IMR-90 (cell line): ENCODE measurements around the gene OPCML.

Experiments
- BHLHE40 ChIP-seq: fragments of 150-350 bp; IDR thresholded peaks from 2 replicates; pipeline ENCODE4 v1.6.1; 2016; ENCODE audit warnings: mild to moderate bottlenecking, low read depth, low read length
- FOS ChIP-seq: fragments of 150-350 bp; IDR thresholded peaks from 2 replicates; pipeline ENCODE4 v1.6.1; 2016; ENCODE audit warnings: low read depth, low read length
- MAFK ChIP-seq: IDR thresholded peaks from 2 replicates; pipeline ENCODE4 v1.6.1; 2012; ENCODE audit warnings: low read depth, low read length, improper control_type of control experiment
- MXI1 ChIP-seq: IDR thresholded peaks from 2 replicates; pipeline ENCODE4 v1.6.1; 2012; ENCODE audit warnings: low read depth, mild to moderate bottlenecking, low read length, moderate library complexity, borderline replicate concordance
- NFE2L2 ChIP-seq: fragments of 150-350 bp; IDR thresholded peaks from 2 replicates; pipeline ENCODE4 v1.6.1; 2016; ENCODE audit warnings: low read depth, mild to moderate bottlenecking, low read length
- POLR2A ChIP-seq: IDR thresholded peaks from 2 replicates; pipeline ENCODE4 v1.6.1; 2012; ENCODE audit warnings: mild to moderate bottlenecking, low read depth, low read length
- RCOR1 ChIP-seq: IDR thresholded peaks from 2 replicates; pipeline ENCODE4 v1.6.1; 2012; ENCODE audit warnings: mild to moderate bottlenecking, low read length, improper control_type of control experiment; ENCODE audit not compliant: insufficient replicate concordance
- RFX5 ChIP-seq: IDR thresholded peaks from 2 replicates; pipeline ENCODE4 v1.8.0; 2012; ENCODE audit warnings: low read depth, mild to moderate bottlenecking, low read length, moderate library complexity
- SMC3 ChIP-seq: fragments of 150-350 bp; IDR thresholded peaks from 2 replicates; pipeline ENCODE4 v1.6.1; 2016; ENCODE audit warnings: low read depth, mild to moderate bottlenecking, antibody characterized with exemption, low read length, moderate library complexity
- TF ChIP-seq, protein P1 (sequence below): conservative IDR thresholded peaks from 2 replicates; pipeline ENCODE4 v1.5.1; 2012; ENCODE audit warnings: mild to moderate bottlenecking, low read depth, low read length, improper control_type of control experiment
- TF ChIP-seq, protein P2 (sequence below): fragments of 150-350 bp; IDR thresholded peaks from 2 replicates; pipeline ENCODE4 v1.6.1; 2017; ENCODE audit warnings: mild to moderate bottlenecking, antibody characterized with exemption, low read length, low read depth
- TF ChIP-seq, protein P3 (sequence below): fragments of 150-350 bp; IDR thresholded peaks from 2 replicates; pipeline ENCODE4 v1.6.1; 2016; ENCODE audit warnings: low read depth, mild to moderate bottlenecking, low read length, moderate library complexity, borderline replicate concordance

DNA sequence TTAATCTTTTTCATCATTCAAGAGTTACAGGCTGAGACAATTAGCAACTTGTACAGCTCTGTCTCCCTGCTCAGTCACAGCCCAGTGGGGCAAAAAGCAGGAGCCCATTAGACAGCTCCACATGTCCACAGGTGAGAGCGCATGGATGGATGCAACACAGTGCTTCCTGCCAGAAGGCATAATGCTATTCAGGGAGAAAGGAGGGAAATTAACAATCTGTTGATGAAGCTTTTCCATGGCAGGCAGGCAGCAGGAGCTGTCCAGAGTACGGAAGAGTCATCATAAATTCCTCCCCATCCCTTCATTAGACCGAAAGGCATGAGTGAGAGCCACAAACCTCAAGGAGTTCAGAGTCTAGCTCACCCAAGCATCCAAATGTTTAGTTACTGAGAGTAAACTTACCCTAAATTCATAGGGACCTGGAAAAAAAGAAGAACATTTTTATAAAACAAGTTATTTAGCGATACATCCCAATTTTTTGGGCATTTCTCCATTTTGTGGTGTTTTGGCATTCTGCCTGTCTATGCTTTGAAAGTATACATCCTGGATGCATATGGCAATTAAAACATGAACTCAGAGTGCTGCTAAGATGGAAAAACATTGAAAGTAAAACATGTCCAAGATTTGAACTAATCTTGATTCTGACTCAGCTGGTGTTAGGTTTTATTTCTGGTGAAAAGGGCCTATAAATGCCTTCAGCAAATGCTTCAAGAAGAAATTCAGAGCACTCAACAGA, 428.1 kb downstream of the OPCML start:
- no peak for TF ChIP-seq SMC3
- TF ChIP-seq, protein P1, sequence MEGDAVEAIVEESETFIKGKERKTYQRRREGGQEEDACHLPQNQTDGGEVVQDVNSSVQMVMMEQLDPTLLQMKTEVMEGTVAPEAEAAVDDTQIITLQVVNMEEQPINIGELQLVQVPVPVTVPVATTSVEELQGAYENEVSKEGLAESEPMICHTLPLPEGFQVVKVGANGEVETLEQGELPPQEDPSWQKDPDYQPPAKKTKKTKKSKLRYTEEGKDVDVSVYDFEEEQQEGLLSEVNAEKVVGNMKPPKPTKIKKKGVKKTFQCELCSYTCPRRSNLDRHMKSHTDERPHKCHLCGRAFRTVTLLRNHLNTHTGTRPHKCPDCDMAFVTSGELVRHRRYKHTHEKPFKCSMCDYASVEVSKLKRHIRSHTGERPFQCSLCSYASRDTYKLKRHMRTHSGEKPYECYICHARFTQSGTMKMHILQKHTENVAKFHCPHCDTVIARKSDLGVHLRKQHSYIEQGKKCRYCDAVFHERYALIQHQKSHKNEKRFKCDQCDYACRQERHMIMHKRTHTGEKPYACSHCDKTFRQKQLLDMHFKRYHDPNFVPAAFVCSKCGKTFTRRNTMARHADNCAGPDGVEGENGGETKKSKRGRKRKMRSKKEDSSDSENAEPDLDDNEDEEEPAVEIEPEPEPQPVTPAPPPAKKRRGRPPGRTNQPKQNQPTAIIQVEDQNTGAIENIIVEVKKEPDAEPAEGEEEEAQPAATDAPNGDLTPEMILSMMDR = no peak
- TF ChIP-seq POLR2A = no peak
- TF ChIP-seq RCOR1 = no peak
- TF ChIP-seq BHLHE40 = no peak
- no peak for TF ChIP-seq FOS
- no peak for TF ChIP-seq RFX5
- TF ChIP-seq MXI1 = no peak
- TF ChIP-seq, protein P2, sequence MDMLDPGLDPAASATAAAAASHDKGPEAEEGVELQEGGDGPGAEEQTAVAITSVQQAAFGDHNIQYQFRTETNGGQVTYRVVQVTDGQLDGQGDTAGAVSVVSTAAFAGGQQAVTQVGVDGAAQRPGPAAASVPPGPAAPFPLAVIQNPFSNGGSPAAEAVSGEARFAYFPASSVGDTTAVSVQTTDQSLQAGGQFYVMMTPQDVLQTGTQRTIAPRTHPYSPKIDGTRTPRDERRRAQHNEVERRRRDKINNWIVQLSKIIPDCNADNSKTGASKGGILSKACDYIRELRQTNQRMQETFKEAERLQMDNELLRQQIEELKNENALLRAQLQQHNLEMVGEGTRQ = no peak
- TF ChIP-seq, protein P3, sequence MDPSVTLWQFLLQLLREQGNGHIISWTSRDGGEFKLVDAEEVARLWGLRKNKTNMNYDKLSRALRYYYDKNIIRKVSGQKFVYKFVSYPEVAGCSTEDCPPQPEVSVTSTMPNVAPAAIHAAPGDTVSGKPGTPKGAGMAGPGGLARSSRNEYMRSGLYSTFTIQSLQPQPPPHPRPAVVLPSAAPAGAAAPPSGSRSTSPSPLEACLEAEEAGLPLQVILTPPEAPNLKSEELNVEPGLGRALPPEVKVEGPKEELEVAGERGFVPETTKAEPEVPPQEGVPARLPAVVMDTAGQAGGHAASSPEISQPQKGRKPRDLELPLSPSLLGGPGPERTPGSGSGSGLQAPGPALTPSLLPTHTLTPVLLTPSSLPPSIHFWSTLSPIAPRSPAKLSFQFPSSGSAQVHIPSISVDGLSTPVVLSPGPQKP = no peak
- no peak for TF ChIP-seq MAFK
- no peak for TF ChIP-seq NFE2L2
